ENCODE results near the gene HOXD4.

DNA sequence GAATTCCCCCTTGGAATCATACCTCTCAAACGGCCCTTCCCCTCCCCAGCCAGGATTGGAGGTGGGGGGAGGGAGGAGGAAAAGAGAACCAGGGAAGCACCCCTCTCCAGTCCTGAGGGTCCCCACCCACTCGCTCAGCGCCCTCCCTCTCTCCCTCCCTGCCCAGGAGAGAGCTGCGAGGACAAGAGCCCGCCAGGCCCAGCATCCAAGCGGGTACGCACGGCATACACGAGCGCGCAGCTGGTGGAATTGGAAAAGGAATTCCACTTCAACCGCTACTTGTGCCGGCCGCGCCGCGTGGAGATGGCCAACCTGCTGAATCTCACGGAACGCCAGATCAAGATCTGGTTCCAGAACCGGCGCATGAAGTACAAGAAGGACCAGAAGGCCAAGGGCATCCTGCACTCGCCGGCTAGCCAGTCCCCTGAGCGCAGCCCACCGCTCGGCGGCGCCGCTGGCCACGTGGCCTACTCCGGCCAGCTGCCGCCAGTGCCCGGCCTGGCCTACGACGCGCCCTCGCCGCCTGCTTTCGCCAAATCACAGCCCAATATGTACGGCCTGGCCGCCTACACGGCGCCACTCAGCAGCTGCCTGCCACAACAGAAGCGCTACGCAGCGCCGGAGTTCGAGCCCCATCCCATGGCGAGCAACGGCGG, 20.1 kb downstream of the HOXD4 start:
- TF ChIP-seq, protein P1, sequence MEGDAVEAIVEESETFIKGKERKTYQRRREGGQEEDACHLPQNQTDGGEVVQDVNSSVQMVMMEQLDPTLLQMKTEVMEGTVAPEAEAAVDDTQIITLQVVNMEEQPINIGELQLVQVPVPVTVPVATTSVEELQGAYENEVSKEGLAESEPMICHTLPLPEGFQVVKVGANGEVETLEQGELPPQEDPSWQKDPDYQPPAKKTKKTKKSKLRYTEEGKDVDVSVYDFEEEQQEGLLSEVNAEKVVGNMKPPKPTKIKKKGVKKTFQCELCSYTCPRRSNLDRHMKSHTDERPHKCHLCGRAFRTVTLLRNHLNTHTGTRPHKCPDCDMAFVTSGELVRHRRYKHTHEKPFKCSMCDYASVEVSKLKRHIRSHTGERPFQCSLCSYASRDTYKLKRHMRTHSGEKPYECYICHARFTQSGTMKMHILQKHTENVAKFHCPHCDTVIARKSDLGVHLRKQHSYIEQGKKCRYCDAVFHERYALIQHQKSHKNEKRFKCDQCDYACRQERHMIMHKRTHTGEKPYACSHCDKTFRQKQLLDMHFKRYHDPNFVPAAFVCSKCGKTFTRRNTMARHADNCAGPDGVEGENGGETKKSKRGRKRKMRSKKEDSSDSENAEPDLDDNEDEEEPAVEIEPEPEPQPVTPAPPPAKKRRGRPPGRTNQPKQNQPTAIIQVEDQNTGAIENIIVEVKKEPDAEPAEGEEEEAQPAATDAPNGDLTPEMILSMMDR (IDR thresholded peaks at IDR 0.05): no peak
- TF ChIP-seq POLR2A (IDR thresholded peaks at IDR 0.05): no peak

Measured in lower leg skin (tissue), 3 donors.